Measurements from ENCODE around the gene HMGN4.
A peak's percentile ranks its signal among the peaks of the same experiment; 100 is the strongest.
"Not testable (repeated sequence)": the region's sequence is repeated elsewhere in the genome, so short reads cannot be mapped to it uniquely, and the experiment has no call there.

The HMGN4 gene

GRCh38 chr6:26537846-26538571 is at the start of gene HMGN4:
Gene HMGN4 (plus strand): TSS chr6:26538366. CDS start chr6:26545207, 6,841 bp downstream.
- DNase-seq: peak; percentile 89

GRCh38 chr6:26489996-26490964 is 47.9 kb upstream of the HMGN4 start:
- peak; percentile 44 for DNase-seq

DNA sequence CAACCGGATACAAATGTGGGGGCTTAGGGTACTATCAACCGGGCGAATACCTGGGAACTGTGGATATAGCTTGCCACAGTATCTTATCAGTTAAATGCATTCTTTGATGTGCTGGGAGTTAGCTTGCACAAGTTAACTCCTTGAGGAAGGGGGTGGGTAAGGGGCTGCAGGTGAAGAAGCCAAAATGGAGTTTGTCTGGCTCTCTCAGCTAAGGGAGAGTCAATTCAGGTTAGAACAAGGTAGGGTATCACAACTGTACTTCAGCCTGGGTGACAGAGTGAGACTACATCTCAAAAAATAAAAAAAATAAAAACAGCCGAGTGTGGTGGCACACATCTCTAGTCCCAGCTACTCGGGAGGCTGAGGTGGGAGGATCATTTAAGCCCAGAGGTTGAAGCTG is 46.6 kb upstream of the HMGN4 start:
- no peak for DNase-seq

- no peak for DNase-seq
Observed at GRCh38 chr6:26493258-26493657, 44.9 kb upstream of the HMGN4 start.

DNA sequence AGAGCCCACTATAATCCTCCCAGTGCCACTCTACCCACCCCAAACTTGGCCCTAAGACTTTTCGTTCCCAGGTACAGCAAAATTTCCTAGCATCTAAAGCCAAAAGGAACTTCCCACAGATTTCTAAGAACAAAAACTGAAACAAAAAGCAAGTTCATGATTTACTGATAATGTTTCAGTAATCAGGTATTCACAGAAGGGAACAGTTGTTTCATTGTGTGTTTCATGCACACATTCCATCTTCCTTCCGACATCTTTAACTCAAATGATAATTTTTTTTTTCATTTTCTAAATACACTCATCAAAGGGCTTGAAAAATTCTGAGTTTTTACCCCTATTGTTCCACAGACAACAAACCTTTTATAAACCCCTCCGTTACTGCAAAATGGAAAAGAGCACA is 44.0 kb upstream of the HMGN4 start:
- no peak for DNase-seq

DNA sequence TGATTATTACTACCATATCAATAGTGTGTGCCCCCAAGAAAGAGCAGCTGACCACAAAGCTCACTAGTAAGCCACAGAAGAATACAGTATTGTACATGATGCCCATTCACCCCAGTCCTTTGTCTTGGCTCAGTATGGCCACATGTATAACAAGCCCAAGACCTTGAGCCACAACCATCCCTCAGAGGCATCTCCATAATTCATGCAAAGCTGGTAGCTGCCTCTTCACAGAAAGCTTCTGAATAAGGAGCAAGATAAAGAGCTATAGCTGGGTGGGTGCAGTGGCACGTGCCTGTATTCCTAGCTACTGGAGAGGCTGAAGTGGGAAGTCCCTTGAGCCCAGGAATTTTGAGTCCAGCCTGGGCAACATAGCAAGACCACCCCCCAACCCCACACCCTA is 42.9 kb upstream of the HMGN4 start:
- DNase-seq: no peak

DNA sequence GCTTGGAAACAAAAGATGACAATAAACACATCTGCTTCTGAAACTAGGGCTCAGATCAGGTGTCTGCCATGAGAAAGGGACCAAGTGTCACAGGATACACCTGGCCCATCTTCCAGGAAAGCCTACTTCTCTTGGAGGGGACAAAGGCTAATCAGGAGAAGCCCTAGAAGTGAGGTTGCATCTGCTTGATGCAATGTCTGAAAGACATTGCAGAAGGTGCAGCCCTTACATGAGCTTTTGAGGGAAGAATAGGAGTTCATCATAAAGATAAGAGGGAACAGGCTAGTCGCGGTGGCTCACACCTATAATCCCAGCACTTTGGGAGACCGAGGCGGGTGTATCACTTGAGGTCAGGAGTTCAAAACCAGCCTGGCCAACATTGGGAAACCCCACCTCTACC is 40.6 kb upstream of the HMGN4 start:
- DNase-seq: no peak

- no peak for DNase-seq
Observed at GRCh38 chr6:26500102-26500501, 38.1 kb upstream of the HMGN4 start, which contains the start of gene BTN1A1. Gene BTN1A1 (plus strand): TSS chr6:26500303. CDS start chr6:26501287, 984 bp downstream.

DNA sequence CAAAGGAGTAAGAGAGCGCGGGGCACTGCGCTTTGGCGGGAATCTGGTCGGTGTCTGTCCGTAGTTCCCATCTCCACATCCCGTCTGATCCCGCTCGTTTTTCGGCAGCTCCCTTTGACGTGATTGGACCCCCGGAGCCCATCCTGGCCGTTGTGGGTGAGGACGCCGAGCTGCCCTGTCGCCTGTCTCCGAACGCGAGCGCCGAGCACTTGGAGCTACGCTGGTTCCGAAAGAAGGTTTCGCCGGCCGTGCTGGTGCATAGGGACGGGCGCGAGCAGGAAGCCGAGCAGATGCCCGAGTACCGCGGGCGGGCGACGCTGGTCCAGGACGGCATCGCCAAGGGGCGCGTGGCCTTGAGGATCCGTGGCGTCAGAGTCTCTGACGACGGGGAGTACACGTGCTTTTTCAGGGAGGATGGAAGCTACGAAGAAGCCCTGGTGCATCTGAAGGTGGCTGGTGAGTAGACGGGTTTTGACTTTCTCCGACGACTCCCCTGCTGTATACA is 36.6 kb upstream of the HMGN4 start:
- peak; percentile 28 for DNase-seq

- DNase-seq: no peak
Observed at GRCh38 chr6:26502165-26502564, 36.0 kb upstream of the HMGN4 start.

- DNase-seq: no peak
Observed at GRCh38 chr6:26502626-26503025, 35.5 kb upstream of the HMGN4 start.

GRCh38 chr6:26507658-26508057 is 30.5 kb upstream of the HMGN4 start:
- DNase-seq: no peak

DNA sequence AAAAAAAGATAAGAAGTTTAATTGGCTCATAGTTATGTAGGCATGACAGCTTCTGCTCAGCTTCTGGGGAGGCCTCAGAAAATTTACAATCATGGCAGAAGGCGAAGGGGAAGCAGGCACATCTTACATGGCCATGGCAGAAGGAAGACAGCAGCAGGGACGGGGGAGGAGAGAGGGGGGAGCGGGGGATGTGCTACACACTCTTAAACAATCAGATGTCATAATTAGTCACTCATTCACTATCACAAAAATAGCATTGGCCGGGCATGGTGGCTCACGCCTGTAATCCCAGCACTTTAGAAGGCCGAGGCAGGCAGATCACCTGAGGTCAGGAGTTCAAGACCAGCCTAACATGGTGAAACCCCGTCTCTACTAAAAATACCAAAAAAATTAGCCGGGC is 27.1 kb upstream of the HMGN4 start:
- DNase-seq: not testable (repeated sequence)

DNA sequence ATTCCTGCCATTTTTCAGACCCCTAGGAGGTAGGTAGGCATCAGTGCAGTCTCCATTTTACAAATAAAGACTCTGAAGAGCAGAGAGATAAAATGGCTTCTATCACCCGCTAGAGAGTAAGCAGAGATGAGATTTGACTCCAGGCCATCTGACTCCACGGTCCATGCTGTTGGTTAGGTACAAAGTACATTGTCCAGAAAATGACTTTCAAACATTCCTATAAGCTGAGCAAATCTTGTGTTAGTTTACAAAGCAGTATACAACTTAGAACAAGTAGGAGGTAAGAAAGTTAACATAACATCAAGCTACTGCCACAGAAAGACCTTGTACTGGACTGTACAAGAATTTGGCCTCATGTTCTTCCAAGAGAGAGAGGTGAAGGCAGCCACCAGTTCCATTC is 23.2 kb upstream of the HMGN4 start:
- no peak for DNase-seq

DNA sequence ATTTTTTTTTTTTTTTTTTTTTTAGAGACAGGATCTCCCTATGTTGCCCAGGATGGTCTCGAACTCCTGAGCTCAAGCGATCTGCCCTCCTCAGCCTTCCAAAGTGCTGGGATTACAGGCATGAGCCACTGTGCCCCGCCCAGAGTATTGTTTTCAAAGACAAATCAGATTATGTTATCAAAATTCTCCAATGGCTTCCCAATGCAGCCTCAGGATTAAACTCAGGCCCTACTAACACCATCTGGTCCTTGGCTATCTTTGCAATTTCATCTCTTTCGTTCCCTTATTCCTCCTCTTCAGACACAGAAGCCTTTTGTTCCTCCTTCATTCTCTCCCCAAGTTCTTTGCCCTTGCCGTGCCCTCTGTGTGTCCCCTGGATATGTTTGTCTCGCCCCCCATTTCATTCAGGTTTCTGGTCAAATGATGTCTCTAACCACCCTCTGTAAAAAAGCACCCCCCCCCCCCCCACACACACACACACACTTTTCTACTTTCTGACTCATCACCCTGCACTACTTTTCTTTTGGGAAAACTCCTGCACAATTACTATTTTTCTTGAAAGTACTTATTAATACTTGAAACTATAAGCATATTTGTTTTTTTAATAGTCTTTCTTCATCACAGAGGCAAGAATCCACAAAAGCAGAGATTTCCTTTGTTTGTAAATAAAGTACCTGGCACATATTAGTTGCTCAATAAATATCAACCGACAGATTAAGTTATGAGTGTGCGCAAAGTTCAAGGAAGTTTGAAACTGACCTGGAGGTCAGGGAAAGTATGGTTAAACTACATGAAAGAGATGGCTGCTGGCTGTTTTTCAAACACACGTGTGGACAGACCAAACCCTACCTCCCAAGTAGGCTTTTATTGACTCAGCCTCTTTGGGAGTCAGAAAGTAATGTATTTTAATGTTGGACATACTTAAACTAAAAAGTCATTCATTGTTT is 21.4 kb upstream of the HMGN4 start:
- no peak for DNase-seq

GRCh38 chr6:26519359-26519758 is 18.8 kb upstream of the HMGN4 start:
- DNase-seq: no peak

DNA sequence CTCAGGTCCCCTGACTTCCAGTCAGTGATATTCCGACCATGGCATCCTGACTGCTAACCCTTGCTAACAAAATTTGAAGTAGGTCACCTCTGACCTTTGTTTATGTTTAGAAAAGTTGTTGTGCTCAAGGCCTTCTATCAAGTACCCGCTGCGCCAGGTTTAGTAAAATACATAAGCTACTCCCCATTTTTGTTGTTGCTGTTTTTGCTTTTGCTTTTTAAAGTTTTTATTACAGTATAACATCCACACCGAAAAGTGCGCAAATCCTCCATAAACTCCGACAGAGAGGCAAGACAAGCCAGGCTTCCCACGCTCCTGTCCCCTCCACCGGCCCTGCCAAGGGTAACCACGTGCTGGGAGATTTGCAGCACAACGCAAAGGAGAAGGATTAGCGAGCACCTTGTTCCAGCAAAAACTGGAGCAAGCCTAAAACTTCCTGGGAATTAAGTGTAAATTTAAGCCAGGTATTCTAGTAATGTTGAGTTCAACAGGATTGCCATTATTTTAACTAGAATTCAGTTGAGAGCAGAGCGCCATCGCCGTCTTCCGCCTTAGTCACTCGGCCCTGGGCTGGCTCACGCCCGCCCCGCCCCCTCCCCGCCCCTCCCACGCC is 17.8 kb upstream of the HMGN4 start:
- no peak for DNase-seq

DNA sequence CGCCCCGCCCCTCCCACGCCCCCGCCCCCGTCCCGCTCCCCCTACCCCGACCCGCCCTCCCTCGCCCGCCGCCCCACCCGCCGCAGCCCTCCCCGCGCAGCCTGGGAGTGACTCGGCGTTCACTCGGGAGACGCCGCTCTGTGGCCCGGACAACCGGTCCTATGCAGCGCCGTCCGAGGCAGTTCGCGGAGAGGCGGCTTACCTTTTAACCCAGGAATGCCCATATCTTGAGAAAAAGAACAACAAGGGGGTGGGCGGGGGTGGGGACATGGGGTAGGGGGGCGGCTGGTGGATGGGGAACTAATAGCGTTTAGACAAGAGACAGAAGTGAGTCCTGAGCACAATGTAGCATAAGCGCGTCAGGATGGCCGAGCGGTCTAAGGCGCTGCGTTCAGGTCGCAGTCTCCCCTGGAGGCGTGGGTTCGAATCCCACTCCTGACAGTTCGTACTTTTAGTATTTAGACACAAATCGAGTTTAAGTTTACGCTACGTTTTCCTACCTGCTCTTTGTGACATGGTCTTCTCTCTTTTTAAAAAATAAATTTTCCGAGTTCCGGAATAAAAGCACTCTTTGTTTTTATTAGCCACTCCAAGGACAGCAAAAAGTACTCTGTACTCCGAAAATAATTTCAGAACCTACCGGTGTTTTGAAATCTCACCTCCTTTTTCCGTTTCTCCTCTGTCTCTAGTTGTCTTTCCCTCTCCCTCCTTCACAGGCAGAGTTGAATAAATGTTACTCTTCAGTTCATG is 17.1 kb upstream of the HMGN4 start:
- peak; percentile 85 for DNase-seq

DNA sequence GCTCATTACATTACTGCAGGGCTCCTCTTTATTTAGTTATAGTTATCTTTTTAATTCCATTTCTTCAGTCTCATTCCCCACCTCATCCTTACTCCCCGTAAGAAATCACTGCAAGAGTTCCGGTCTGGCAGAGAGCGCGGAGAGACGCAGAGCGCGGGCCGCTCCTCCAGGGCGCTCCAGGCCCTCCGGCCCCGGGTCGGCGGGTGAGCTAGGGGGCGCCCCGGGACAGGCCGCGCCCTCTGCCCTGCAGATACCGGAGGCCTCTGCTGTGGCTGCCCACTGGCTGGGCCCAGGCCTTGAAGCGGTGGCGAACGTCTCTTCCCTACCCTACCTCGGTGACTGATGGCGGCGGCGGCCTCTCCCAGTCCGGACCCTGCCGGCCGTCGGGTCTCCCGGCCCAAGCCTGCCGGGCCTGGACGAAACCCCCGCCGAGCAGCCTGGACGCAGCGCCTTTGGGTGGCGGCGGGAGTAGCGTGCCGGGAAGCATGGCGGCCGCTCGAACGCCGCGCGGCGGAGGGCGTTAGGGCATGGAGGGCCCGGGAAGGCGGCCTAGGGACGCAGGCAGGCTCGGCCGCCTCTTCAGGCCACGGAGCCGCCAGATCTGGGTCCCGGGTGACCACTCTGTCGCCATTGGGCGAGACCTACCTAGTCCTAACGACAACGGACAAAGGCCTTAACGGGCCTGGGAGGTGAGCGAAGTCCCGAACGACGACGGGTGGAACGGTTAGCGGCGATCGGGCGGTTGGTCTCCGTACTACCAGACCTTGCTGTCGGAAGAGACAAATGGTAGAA is 16.4 kb upstream of the HMGN4 start:
- DNase-seq: peak; percentile 90

GRCh38 chr6:26522486-26523228 is 15.5 kb upstream of the HMGN4 start:
- DNase-seq: peak; percentile 54

All from activated CD4-positive, alpha-beta T cell treated with anti-CD3 and anti-CD28 coated beads, Interleukin-10, Interleukin-2, amounts not matched to agents 100 ng/mL and 50 ng/mL, durations not matched to agents 16 hours and 8 hours (primary cell).